ENCODE data around the gene RNF141.

- TF ChIP-seq ZNF624 (tag by site-specific recombination; IDR thresholded peaks at IDR 0.05) (no peak), CTCF (tag by site-specific recombination; IDR thresholded peaks at IDR 0.05) (no peak), ZBTB8A (tag by site-specific recombination; IDR thresholded peaks at IDR 0.05) (no peak), KLF1 (tag by site-specific recombination; IDR thresholded peaks at IDR 0.05) (no peak), HOXA7 (CRISPR knock-in tag; IDR thresholded peaks at IDR 0.05; ENCODE audit: borderline replicate concordance) (no peak), REST (tag by site-specific recombination; IDR thresholded peaks at IDR 0.05) (no peak)
Observed at GRCh38 chr11:10487002-10487647, 53.9 kb downstream of the RNF141 start.
